GM10266 (cell line): ENCODE results near the gene MDM1.

Source experiments
- DNase-seq: peaks from one replicate; pipeline ENCODE4 v3.0.0; 2012; ENCODE audit errors: extremely low spot score
- TF ChIP-seq, protein P1 (sequence below): IDR thresholded peaks from 2 replicates; pipeline ENCODE4 v1.5.1; 2012; ENCODE audit warnings: mild to moderate bottlenecking, low read depth; ENCODE audit not compliant: control insufficient read depth, insufficient read depth; ENCODE audit errors: missing control alignments

MDM1 gene

DNA sequence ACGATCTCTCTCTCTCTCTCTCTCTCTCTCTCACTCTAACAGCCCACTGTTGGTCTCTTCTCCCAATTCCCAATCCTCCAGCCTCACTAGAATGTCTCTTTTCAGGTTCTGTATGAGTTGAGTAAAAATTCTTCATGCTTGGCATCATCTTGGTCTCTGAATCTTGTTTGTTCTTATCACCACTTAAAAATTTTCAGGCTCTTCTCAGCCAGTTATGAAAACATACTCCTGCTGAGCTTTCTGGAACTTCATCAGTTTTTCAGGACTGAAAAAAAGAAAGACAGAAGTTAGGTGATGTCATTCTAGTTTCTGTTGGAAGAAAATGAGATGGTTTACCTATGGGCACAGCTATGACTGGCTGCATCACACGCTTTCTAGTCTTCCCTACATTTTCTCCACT is 67.3 kb downstream of the MDM1 start:
- TF ChIP-seq, protein P1, sequence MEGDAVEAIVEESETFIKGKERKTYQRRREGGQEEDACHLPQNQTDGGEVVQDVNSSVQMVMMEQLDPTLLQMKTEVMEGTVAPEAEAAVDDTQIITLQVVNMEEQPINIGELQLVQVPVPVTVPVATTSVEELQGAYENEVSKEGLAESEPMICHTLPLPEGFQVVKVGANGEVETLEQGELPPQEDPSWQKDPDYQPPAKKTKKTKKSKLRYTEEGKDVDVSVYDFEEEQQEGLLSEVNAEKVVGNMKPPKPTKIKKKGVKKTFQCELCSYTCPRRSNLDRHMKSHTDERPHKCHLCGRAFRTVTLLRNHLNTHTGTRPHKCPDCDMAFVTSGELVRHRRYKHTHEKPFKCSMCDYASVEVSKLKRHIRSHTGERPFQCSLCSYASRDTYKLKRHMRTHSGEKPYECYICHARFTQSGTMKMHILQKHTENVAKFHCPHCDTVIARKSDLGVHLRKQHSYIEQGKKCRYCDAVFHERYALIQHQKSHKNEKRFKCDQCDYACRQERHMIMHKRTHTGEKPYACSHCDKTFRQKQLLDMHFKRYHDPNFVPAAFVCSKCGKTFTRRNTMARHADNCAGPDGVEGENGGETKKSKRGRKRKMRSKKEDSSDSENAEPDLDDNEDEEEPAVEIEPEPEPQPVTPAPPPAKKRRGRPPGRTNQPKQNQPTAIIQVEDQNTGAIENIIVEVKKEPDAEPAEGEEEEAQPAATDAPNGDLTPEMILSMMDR: no peak
- DNase-seq: no peak

DNA sequence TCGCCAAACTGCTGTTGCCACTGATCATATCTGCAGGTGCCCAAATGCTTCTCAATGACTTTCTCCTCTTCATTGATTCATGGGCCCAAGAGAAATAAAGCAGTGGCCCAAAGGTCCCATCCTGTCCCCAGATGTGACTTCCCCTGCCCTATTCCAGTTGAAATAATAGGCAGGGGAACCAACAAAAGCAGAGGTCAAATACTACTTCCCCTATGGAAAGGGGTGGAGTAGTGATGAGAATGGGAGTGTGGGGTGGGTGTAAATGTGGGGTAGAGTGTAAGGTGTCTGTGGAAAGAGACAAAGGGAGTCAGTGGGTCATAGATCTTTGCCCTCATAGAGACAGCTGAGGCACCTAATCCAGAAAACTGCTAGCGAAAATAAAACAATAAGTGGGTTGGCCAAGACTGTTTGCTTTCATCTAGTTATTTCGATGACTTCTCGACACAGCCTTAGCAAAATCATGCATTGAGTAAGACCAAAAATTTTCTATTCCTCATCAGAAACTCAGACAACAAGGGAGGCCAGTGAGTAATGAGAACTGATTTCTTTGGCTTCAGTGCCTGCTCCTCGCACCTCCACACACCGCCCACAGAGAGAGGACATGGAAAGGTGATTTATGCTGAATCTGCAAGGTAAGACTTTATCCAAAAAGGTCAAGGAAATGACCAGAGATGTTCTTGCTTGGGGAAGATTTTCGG is 67.9 kb downstream of the MDM1 start:
- DNase-seq: no peak
- TF ChIP-seq, protein P1: no peak

DNA sequence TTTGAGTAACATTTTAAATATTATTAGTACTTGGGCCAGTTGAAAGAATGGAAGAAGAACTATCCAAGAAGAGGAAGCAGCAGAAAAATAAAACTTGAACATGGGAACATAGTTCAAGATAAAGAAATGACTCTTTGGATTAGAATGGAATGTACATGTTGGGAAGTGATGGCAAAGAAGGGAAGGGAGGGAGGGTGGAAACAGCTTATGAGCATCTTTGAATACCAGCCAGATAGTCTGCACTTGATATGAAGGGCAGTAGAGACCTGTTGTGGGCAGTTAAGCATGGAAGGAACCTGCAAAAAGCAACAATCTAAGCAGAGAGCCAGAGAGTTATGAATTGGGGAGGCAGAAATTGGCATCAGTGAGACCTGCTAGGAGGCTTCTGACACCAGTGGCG is 68.8 kb downstream of the MDM1 start:
- no peak for DNase-seq
- TF ChIP-seq, protein P1: no peak

DNA sequence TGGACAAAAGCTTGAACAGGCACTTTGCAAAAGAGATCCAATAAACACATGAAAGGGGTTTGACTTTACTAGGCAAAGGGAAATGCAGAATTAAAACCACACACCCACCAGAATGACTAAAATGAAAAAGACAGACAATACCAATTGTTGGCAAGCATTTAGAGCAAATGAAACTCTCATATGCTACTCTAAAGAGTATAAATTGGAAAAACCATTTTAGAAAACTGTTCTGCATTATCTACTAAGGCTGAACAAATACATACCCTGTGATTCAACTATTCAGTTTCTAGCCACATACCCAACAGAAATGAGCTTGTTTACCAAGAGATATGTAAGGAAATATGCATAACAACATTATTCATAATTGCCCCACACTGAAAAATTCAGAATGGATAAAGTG is 70.3 kb downstream of the MDM1 start:
- DNase-seq: no peak
- TF ChIP-seq, protein P1: no peak

DNA sequence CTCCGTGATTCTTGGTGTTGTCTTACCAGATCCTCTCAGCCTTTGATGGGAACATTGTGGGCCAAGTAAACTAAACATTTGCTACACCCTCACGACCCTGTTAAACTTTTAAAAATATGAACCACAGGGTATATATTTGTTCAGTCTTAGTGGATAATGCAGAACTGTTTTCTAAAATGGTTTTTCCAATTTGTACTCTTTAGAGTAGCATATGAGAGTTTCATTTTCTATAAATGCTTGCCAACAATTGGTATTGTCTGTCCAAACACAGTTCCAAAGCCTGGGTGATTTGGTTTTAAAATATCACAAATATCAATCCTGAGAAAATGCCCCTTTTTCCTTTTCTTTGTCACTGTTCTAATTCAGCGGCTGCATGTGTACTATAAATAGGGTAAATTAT is 72.0 kb downstream of the MDM1 start:
- TF ChIP-seq, protein P1: no peak
- no peak for DNase-seq

DNA sequence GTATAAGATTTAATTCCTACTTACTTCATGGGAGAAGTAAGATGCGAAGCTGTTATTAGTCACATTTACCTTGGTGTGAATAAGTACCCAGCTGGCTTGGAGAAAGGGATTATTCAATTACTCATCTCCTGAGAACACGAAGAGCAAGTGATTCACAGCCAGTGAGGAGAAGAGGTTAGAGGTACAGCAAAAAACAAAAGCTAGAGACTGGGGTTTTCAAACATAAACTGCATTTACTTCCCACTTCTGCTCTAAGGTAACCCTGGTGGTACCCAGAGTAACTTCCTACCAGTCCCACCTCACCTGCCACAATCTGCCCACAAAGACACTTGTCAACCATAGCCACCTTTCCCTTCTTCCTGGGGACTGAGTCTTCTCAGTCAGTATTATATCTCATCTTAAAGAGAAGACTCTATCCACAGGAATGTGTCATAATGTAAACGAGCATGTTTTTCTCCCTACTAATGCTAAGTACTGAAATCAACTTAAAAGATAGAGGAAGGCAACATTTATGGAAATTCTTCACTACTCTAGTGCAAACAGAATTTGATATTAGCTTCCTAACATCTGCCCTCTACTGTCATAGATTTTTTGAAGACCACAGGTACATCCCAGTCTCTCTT is 72.7 kb downstream of the MDM1 start:
- TF ChIP-seq, protein P1: no peak
- DNase-seq: no peak

DNA sequence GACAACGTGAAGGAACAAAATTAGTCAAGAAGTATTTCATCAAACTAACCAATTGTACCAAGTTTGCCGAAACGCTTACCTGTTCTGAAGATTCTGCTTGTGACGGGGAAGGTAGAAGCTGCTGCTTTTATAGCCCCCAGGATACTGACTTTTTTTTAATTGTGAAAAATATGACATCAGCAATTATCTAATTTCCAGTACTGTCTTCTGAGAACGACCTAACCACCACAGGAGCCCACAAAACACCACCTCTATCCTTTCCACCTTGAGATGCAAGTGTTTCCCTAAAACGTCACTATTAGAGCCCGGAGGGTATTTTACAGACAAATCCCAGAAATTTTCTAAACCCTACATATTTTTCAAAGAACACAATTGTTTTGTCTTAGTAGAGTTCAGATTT is 78.7 kb downstream of the MDM1 start, which contains the start of gene IL22:
Gene IL22 (minus strand): TSS at position 101 of the 400 bp plus-strand sequence. CDS start 156 bp downstream, outside the sequence.
- no peak for DNase-seq
- TF ChIP-seq, protein P1: no peak
